Testis (tissue), 2 donors: ENCODE measurements around the gene SH3D21.

Source experiments
- POLR2A ChIP-seq: fragments of 450-650 bp; IDR thresholded peaks from one replicate; pipeline ENCODE4 v1.6.1; 2017; ENCODE audit warnings: antibody characterized with exemption, mild to moderate bottlenecking, moderate library complexity
- TF ChIP-seq, protein P1 (sequence below), 3 experiments: fragments of 450-650 bp in 2 of 3; fragments of 200-600 bp in 1 of 3; sonication (generic) in 1 of 3; IDR thresholded peaks; one replicate each; pipeline ENCODE4 v1.5.1; 2016 to 2019; ENCODE audit warnings: antibody characterized with exemption in 3 of 3, mild to moderate bottlenecking in 2 of 3, moderate library complexity in 1 of 3

DNA sequence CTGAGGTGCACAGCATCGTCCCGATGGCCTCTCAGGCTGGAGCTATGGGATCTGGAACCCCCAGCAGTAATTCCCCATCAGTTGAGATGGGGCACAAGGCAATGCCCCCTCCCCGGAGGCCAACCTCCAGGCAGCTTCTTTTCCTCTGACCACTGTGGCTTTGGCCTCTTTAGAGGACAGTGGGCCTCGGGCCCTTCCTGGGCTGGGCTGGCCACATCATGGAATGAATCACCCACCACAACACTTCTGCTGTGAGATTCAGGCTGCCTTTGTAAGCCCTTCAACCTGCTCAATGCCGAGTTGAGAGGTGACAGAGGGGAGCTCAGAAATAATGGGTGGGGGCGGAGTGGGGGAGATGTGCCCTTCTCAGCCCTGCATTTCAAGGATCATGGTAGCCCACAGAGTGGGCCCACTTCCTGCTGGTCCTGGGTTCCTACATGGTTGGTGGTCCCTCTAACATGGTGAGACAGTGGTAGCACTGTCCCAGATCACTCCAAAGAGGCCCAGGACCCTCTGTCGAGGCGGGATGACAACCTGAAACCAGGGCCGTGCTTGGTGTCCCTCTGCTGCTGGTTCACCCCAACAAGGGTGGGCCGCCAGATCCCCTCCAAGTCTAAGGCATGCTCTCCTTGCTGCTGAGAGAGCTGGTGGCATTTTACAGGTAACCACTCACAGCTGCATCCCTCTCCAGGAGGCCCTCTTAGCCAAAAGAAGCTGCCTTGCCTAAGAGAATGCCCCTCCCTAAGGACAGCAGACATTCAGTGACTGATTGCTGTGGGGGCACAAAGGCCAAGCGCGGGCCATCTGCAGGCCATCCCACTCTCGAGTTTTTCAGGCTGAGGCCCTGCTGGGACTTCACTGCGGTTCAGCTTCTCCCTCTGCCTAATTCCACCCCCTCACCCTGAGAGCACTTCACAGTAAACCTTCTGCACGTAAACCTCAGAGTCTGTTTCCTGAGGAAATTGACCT is 47.0 kb downstream of the SH3D21 start:
- TF ChIP-seq, protein P1, sequence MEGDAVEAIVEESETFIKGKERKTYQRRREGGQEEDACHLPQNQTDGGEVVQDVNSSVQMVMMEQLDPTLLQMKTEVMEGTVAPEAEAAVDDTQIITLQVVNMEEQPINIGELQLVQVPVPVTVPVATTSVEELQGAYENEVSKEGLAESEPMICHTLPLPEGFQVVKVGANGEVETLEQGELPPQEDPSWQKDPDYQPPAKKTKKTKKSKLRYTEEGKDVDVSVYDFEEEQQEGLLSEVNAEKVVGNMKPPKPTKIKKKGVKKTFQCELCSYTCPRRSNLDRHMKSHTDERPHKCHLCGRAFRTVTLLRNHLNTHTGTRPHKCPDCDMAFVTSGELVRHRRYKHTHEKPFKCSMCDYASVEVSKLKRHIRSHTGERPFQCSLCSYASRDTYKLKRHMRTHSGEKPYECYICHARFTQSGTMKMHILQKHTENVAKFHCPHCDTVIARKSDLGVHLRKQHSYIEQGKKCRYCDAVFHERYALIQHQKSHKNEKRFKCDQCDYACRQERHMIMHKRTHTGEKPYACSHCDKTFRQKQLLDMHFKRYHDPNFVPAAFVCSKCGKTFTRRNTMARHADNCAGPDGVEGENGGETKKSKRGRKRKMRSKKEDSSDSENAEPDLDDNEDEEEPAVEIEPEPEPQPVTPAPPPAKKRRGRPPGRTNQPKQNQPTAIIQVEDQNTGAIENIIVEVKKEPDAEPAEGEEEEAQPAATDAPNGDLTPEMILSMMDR (IDR thresholded peaks at IDR 0.05) = no peak
- TF ChIP-seq POLR2A = no peak
